ENCODE data around the gene STAM.

GRCh38 chr10:17606547-17607040 is 37.4 kb upstream of the STAM start:
- TF ChIP-seq YY1 (IDR thresholded peaks at IDR 0.05; ENCODE audit: low read depth) (no peak), EP300 (IDR thresholded peaks at IDR 0.05; ENCODE audit: borderline replicate concordance) (no peak), RAD21 (IDR thresholded peaks at IDR 0.05; ENCODE audit: low read depth) (no peak), MAX (IDR thresholded peaks at IDR 0.05) (no peak), REST (IDR thresholded peaks at IDR 0.05; ENCODE audit: low read depth) (no peak)

All from Ishikawa (cell line).